ENCODE measurements around the gene HACD3.
"Not testable (repeated sequence)": the region's sequence is repeated elsewhere in the genome, so short reads cannot be mapped to it uniquely, and the experiment has no call there.

HACD3 gene

GRCh38 chr15:65610871-65611718, 80.8 kb downstream of the HACD3 start, which contains the start of gene INTS14:
INTS14 (minus strand) TSS chr15:65611131; CDS start chr15:65607380, 3,751 bp downstream.
- TF ChIP-seq CTCF (IDR thresholded peaks at IDR 0.05; ENCODE audit: control insufficient read depth, insufficient read depth, low read depth, low read length, missing control alignments): peak; percentile 56
- peak; percentile 81 for DNase-seq (ENCODE audit: low read depth)
- peak within 1 kb of the TSS; percentile 76 for H3K4me3 ChIP-seq (ENCODE audit: control insufficient read depth, low read depth, low read length)

DNA sequence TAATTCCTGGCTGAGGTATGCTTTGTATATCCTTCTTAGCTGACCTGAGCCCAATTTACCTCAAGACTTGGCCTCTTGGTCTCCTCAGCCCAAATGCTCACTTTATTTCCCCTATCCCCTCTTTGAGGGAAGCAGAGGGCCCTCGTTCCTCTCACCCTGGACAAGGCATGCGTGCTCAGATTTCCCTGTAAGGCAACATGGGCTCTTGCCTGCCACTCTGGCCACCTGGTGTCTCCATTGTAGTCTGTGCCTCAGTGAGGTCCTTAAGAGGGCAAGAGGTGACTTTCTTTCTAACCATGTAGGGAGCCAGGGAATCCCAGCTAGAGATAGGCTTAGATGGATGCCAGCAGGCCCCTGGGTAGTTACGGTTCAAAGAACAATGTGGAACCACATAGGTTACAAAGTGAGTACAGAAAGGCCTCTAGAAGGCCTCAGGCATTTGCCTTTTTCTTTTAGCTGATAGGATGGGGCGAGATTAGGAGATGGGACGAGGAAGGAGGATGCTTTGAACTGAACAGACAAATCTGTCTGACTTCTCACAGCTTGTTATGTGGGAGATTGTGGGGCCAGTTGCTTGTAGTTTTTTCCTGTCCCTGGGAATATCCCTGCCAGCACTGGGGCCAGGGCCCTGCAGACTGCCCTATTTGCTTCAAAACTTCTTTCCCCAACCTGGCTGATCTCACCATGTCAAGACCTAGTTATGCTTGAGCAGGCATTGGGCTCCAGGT, 81.8 kb downstream of the HACD3 start:
- no peak for DNase-seq (ENCODE audit: low read depth)
- peak overlapping the region; percentile 76 for H3K4me3 ChIP-seq (ENCODE audit: control insufficient read depth, low read depth, low read length)
- no peak for TF ChIP-seq CTCF (IDR thresholded peaks at IDR 0.05; ENCODE audit: control insufficient read depth, insufficient read depth, low read depth, low read length, missing control alignments)

DNA sequence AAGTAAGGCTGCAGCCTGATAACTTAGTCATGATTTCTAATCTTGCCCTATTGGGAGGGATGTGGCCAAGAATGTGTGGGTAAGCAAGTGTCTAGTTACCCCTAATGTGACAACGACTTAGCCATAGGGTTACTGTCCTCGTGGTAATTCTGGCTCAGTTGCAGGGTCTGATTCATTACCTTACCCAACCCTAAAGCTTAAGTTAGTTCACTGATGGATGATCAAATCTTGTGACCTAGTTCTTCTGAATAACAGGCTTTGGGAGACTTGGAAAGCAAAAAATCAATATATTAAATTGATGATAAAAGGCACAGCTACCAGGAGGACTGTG, 82.3 kb downstream of the HACD3 start:
- DNase-seq (ENCODE audit: low read depth): no peak
- TF ChIP-seq CTCF (IDR thresholded peaks at IDR 0.05; ENCODE audit: control insufficient read depth, insufficient read depth, low read depth, low read length, missing control alignments): no peak
- no peak overlapping the region for H3K4me3 ChIP-seq (ENCODE audit: control insufficient read depth, low read depth, low read length)

- TF ChIP-seq CTCF (IDR thresholded peaks at IDR 0.05; ENCODE audit: control insufficient read depth, insufficient read depth, low read depth, low read length, missing control alignments): no peak
- DNase-seq (ENCODE audit: low read depth): no peak
- H3K4me3 ChIP-seq (ENCODE audit: control insufficient read depth, low read depth, low read length): no peak overlapping the region
Measured at GRCh38 chr15:65612949-65613744, 82.9 kb downstream of the HACD3 start.

- H3K4me3 ChIP-seq (ENCODE audit: control insufficient read depth, low read depth, low read length); DNase-seq (ENCODE audit: low read depth): not testable (repeated sequence)
Measured at GRCh38 chr15:65615887-65616286, 85.6 kb downstream of the HACD3 start.

- no peak for DNase-seq (ENCODE audit: low read depth)
- no peak overlapping the region for H3K4me3 ChIP-seq (ENCODE audit: control insufficient read depth, low read depth, low read length)
- no peak for TF ChIP-seq CTCF (IDR thresholded peaks at IDR 0.05; ENCODE audit: control insufficient read depth, insufficient read depth, low read depth, low read length, missing control alignments)
Measured at GRCh38 chr15:65618560-65619109, 88.4 kb downstream of the HACD3 start.
